NT2/D1 (cell line): Measurements from ENCODE around the gene ZNF593.

Experiments
- YY1 ChIP-seq: IDR thresholded peaks from 2 replicates; pipeline ENCODE4 v1.6.1; 2011; ENCODE audit not compliant: insufficient read length, insufficient read depth
- ZNF274 ChIP-seq: IDR thresholded peaks from 2 replicates; pipeline ENCODE4 v1.6.1; 2011; ENCODE audit warnings: mild to moderate bottlenecking, low read depth, low read length

DNA sequence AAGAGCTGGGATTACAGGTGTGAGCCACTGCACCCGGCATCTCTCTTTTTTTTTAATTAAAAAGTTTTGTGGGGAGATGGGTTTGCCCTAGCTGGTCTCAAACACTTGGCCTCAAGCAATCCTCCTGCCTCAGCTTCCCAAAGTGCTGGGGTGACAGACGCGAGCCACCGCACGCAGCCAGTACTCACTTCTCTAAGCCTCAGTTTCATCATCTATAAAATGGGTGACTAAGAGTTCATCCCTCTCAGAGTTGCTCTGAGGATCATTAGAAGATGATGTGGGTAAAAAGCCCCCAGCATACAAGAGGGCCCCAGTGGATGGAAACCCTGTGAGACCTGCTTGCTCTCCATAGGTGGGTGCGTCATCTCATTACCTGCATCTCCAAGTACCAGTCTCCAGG lies 18.2 kb downstream of the ZNF593 start:
- TF ChIP-seq ZNF274 (no peak), YY1 (no peak)
